B cell (primary cell): Measurements from ENCODE around the gene RALGAPA2. TPM values are rescaled to one million over a fixed set of nuclear protein-coding genes. Genes with fewer than 3 reads are reported as not detected.

Experiments used
- ATAC-seq: fragments of 200-7000 bp; cut with Tn5 transposase; one replicate; pipeline ENCODE4 v1.10.0; 2021; ENCODE audit warnings: low read depth, mild to moderate bottlenecking, moderate number of reproducible peaks, moderate library complexity
- CTCF ChIA-PET: fragments of 350-600 bp; sonication (Branson Sonifier 250); formaldehyde crosslinking; loops from one replicate; lab custom pipeline; 2021; ENCODE audit warnings: antibody characterized with exemption, inconsistent platforms; lab: Charles Lee
- POLR2A ChIA-PET: fragments of 350-600 bp; sonication (Branson Sonifier 250); formaldehyde crosslinking; loops from one replicate; lab custom pipeline; 2021; ENCODE audit warnings: antibody characterized with exemption; lab: Charles Lee
- DNase-seq: peaks from one replicate; pipeline ENCODE4 v3.0.0; 2013
- H2AFZ ChIP-seq: 2 replicates; pipeline ENCODE4 v1.6.1; 2012; ENCODE audit warnings: mild to moderate bottlenecking, low read depth, low read length; ENCODE audit not compliant: insufficient read depth, poor library complexity, severe bottlenecking
- H3K27ac ChIP-seq, 2 donors: 1 replicate in 1 of 2; 2 replicates in 1 of 2; pipeline ENCODE4 v1.5.1; 2012 to 2013; ENCODE audit warnings: low read length in 2 of 2, mild to moderate bottlenecking in 2 of 2, moderate library complexity in 1 of 2
- H3K27me3 ChIP-seq, 4 experiments: fragments of 200-600 bp in 1 of 4; sonication (generic) in 1 of 4; replicated peaks in 1 of 4; 1 replicate in 2 of 4; 2 replicates in 2 of 4; pipeline versions ENCODE4 v1.6.1 to v1.7.0; 2013 to 2016; ENCODE audit warnings: low read length in 3 of 4, mild to moderate bottlenecking in 2 of 4, mixed read lengths in 1 of 4, moderate library complexity in 1 of 4; ENCODE audit not compliant: insufficient read depth in 4 of 4, control insufficient read depth in 3 of 4; ENCODE audit errors: control extremely low read depth in 1 of 4
- H3K36me3 ChIP-seq, 2 experiments: replicated peaks in 1 of 2; 1 replicate in 1 of 2; 2 replicates in 1 of 2; pipeline versions ENCODE4 v1.6.1 to v1.7.1; 2013; ENCODE audit warnings: low read length in 1 of 2; ENCODE audit not compliant: insufficient read depth in 2 of 2, control insufficient read depth in 1 of 2; ENCODE audit errors: control extremely low read depth in 1 of 2, extremely low read depth in 1 of 2
- H3K4me1 ChIP-seq, 2 donors: fragments of 200-600 bp in 1 of 2; sonication (generic) in 1 of 2; 1 replicate in 1 of 2; 2 replicates in 1 of 2; pipeline versions ENCODE4 v1.5.1 to v1.6.1; 2013 to 2017; ENCODE audit warnings: low read length in 2 of 2; ENCODE audit not compliant: control insufficient read depth in 2 of 2, insufficient read depth in 2 of 2
- H3K4me2 ChIP-seq: replicated peaks from 2 replicates; pipeline ENCODE3; 2012; ENCODE audit warnings: mild to moderate bottlenecking, low read depth, low read length; ENCODE audit not compliant: poor library complexity, severe bottlenecking
- H3K4me3 ChIP-seq, 5 experiments: fragments of 200-600 bp in 1 of 5; sonication (generic) in 1 of 5; 1 replicate in 3 of 5; 2 replicates in 2 of 5; pipeline versions ENCODE4 v1.5.1 to v1.7.0; 2011 to 2016; ENCODE audit warnings: low read length in 4 of 5, mild to moderate bottlenecking in 4 of 5, low read depth in 2 of 5, control low read depth in 1 of 5, moderate library complexity in 1 of 5; ENCODE audit not compliant: insufficient read depth in 1 of 5; ENCODE audit errors: control extremely low read depth in 1 of 5, extremely low read depth in 1 of 5
- H3K79me2 ChIP-seq: fragments of 200-600 bp; sonication (generic); one replicate; pipeline ENCODE4 v1.6.0; 2016; ENCODE audit warnings: low read length; ENCODE audit not compliant: control insufficient read depth, insufficient read depth
- H3K9ac ChIP-seq: fragments of 200-600 bp; sonication (generic); 2 replicates; pipeline ENCODE4 v1.6.1; 2017; ENCODE audit warnings: mild to moderate bottlenecking, low read length, moderate library complexity
- H3K9me3 ChIP-seq, 3 donors: one replicate each; pipeline versions ENCODE4 v1.6.1 to v1.7.1; 2013; ENCODE audit warnings: low read length in 2 of 3; ENCODE audit not compliant: control insufficient read depth in 2 of 3, insufficient read depth in 1 of 3; ENCODE audit errors: control extremely low read depth in 1 of 3
- H4K20me1 ChIP-seq: 2 replicates; pipeline ENCODE4 v1.6.0; 2012; ENCODE audit warnings: mild to moderate bottlenecking, low read length; ENCODE audit not compliant: insufficient read depth, control insufficient read depth, poor library complexity, severe bottlenecking
- H3K27ac Mint-ChIP-seq: one replicate; pipeline ENCODE4 v1.8.0; 2021; ENCODE audit warnings: mixed read lengths
- H3K27me3 Mint-ChIP-seq: one replicate; pipeline ENCODE4 v1.8.0; 2021; ENCODE audit warnings: mixed read lengths
- H3K4me1 Mint-ChIP-seq: one replicate; pipeline ENCODE4 v1.8.0; 2021; ENCODE audit warnings: mixed read lengths
- H3K4me3 Mint-ChIP-seq: one replicate; pipeline ENCODE4 v1.8.0; 2021; ENCODE audit warnings: mixed read lengths
- H3K9me3 Mint-ChIP-seq: one replicate; pipeline ENCODE4 v1.8.0; 2022; ENCODE audit warnings: mixed read lengths; ENCODE audit not compliant: insufficient read depth
- EZH2 ChIP-seq: IDR thresholded peaks from 2 replicates; pipeline ENCODE4 v1.6.1; 2012; ENCODE audit warnings: borderline replicate concordance, low read depth, mild to moderate bottlenecking, moderate library complexity, low read length; ENCODE audit not compliant: insufficient read depth, poor library complexity, severe bottlenecking
- WGBS: methylation state at CpG from one replicate; pipeline ENCODE4 v1.1.5; 2013; ENCODE audit warnings: missing lambda C conversion rate; ENCODE audit not compliant: insufficient coverage; 5-methylcytosine and 5-hydroxymethylcytosine counted together
- intact Hi-C: fragments of 100-400 bp; cut with micrococcal nuclease; formaldehyde crosslinking; loops from one replicate; pipeline ENCODE4 v1.10.0; 2022
- polyA plus RNA-seq: library from polyadenylated mRNA; depleted of rRNA; stranded (reverse); fragments of >200 nt; gene quantifications from 2 replicates; pipeline ENCODE4 v1.2.3, GENCODE V29; 2012
- total RNA-seq, 2 donors: library from RNA; stranded (reverse); fragments of 120-200 nt in 1 of 2; gene quantifications; 1 replicate in 1 of 2; 2 replicates in 1 of 2; pipeline versions ENCODE4 v1.2.3 to v1.2.4, GENCODE V29; 2013 to 2022
- TF ChIP-seq, protein P1 (sequence below): fragments of 200-600 bp; IDR thresholded peaks from one replicate; pipeline ENCODE4 v1.8.0; 2022; ENCODE audit warnings: antibody characterized with exemption, mild to moderate bottlenecking

The RALGAPA2 gene
- total and polyA plus RNA-seq, 2 donors (not counting 1 experiment from before 2014, with no cell fraction given), result 6.4 to 33.1 TPM

DNA sequence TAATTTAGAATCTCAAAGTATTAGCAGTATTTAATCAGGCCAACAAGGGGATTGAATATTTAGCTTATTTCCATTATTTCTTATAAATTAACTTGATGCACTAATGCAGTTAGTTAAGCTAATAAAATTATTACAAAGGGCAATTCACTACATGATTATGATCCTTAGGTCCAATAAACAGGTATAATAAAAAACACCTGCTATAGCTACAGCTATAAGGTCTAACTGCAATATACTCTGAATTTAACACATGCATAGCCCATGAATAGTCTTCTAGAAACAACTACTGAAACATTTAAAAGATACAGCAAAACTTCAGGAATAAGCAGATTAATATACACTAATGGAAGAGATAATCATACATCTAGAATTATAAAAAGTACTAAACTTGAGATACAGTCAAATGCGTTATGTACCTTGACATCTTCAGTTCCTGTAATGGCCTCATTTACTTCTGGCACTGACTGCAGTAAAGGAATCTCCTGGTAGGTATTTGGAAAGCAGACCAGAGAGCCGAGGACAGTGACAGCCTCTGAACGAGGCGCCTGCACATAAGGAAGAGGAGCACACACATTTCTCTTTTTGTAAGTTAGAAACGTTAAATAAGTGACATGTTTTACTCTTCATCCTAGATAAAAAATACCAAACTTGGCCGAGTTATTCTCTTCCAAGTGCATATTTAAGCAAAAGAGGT is 176.1 kb downstream of the RALGAPA2 start:
- no peak overlapping the region for H2AFZ ChIP-seq
- TF ChIP-seq, protein P1, sequence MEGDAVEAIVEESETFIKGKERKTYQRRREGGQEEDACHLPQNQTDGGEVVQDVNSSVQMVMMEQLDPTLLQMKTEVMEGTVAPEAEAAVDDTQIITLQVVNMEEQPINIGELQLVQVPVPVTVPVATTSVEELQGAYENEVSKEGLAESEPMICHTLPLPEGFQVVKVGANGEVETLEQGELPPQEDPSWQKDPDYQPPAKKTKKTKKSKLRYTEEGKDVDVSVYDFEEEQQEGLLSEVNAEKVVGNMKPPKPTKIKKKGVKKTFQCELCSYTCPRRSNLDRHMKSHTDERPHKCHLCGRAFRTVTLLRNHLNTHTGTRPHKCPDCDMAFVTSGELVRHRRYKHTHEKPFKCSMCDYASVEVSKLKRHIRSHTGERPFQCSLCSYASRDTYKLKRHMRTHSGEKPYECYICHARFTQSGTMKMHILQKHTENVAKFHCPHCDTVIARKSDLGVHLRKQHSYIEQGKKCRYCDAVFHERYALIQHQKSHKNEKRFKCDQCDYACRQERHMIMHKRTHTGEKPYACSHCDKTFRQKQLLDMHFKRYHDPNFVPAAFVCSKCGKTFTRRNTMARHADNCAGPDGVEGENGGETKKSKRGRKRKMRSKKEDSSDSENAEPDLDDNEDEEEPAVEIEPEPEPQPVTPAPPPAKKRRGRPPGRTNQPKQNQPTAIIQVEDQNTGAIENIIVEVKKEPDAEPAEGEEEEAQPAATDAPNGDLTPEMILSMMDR, result no peak
- no peak for TF ChIP-seq EZH2
- no peaks in the 10 kb centered on the region for H3K27me3 ChIP-seq
- no CpG with 5 or more reads among the region's 6 CpGs for WGBS
- peaks cover 0 to 1% of the 10 kb centered on the region in 2 experiments for H3K36me3 ChIP-seq
- H3K9ac ChIP-seq, result no peak overlapping the region
- H3K4me3 ChIP-seq, result no peak overlapping the region
- no peak overlapping the region for H3K27ac Mint-ChIP-seq
- H3K4me1 ChIP-seq, result no peaks in the 10 kb centered on the region
- no peak overlapping the region for H3K4me2 ChIP-seq
- H3K4me1 Mint-ChIP-seq, result no peaks in the 10 kb centered on the region
- ChIA-PET CTCF (no interaction called here), POLR2A (no interaction called here)
- no peak overlapping the region for H3K27ac ChIP-seq
- no peaks in the 10 kb centered on the region for H3K79me2 ChIP-seq
- no peaks in the 10 kb centered on the region for H3K9me3 Mint-ChIP-seq
- no peak for ATAC-seq
- no peak overlapping the region for H3K4me3 Mint-ChIP-seq
- no peaks in the 10 kb centered on the region for H3K27me3 Mint-ChIP-seq
- no peaks in the 10 kb centered on the region for H3K9me3 ChIP-seq
- no peak for DNase-seq
- intact Hi-C loops, result no loop called here
- no peaks in the 10 kb centered on the region for H4K20me1 ChIP-seq

DNA sequence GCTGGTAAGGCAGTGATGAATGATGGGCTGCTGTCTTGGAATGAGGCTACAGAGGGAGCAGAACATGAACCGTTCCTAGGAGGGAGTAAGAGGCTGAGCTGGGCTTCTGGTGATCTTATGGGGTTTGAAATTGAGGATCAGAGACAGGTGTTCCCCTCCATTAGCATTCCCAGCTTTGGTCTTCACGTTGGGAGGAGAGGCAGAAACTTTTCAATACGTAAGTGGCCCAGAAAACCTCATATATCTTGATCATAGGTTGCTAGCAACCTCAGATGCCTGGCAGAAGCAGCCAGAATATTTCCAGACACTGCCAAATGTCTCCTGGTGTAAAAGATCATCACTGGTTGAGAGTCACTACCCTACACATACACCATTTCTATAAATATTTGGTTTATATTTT is 177.4 kb downstream of the RALGAPA2 start:
- no peaks in the 10 kb centered on the region for H3K9me3 Mint-ChIP-seq

More for the DNA sequence above, 177.4 kb downstream of the RALGAPA2 start:
- 94% methylated on average over 3 of the region's 3 CpGs for WGBS
- TF ChIP-seq, protein P1, result no peak
- TF ChIP-seq EZH2, result no peak
- H3K27ac ChIP-seq, result no peak overlapping the region
- H3K4me3 Mint-ChIP-seq, result no peak overlapping the region
- no peak overlapping the region for H3K4me3 ChIP-seq
- H3K36me3 ChIP-seq, result peaks cover 1 to 5% of the 10 kb centered on the region in 2 experiments
- no peak overlapping the region for H3K27ac Mint-ChIP-seq
- no peak overlapping the region for H3K9ac ChIP-seq
- H4K20me1 ChIP-seq, result no peaks in the 10 kb centered on the region
- no peak for ATAC-seq
- H3K4me1 ChIP-seq, result no peaks in the 10 kb centered on the region
- CTCF ChIA-PET, result no interaction called here
- POLR2A ChIA-PET, result no interaction called here
- H3K79me2 ChIP-seq, result no peaks in the 10 kb centered on the region
- H2AFZ ChIP-seq, result no peak overlapping the region
- intact Hi-C loops, result no loop called here
- H3K4me2 ChIP-seq, result no peak overlapping the region
- H3K4me1 Mint-ChIP-seq, result no peaks in the 10 kb centered on the region
- no peaks in the 10 kb centered on the region for H3K9me3 ChIP-seq
- no peaks in the 10 kb centered on the region for H3K27me3 ChIP-seq
- no peak for DNase-seq
- H3K27me3 Mint-ChIP-seq, result no peaks in the 10 kb centered on the region
